Lower leg skin (tissue), 4 donors: ENCODE data around the gene BDP1. TPM values are rescaled to one million over a fixed set of nuclear protein-coding genes. Genes with fewer than 3 reads are reported as not detected.
"Not testable (repeated sequence)": the region's sequence is repeated elsewhere in the genome, so short reads cannot be mapped to it uniquely, and the experiment has no call there.

ENCODE experiments used
- DNase-seq, 2 donors: peaks; one replicate each; pipeline ENCODE4 v3.0.0-alpha.2; 2019; ENCODE audit warnings: low spot score in 2 of 2
- H3K4me3 ChIP-seq: fragments of 200-600 bp; sonication (generic); 2 replicates; pipeline ENCODE4 v1.5.1; 2017; ENCODE audit warnings: mild to moderate bottlenecking, low read depth; ENCODE audit not compliant: poor library complexity, severe bottlenecking
- POLR2A ChIP-seq, 2 donors: fragments of 450-650 bp; IDR thresholded peaks; one replicate each; pipeline ENCODE4 v1.6.1; 2016 to 2017; ENCODE audit warnings: antibody characterized with exemption in 2 of 2, mild to moderate bottlenecking in 1 of 2, moderate library complexity in 1 of 2
- WGBS, 2 donors: methylation state at CpG; one replicate each; pipeline ENCODE4 v1.1.5; 2018; 5-methylcytosine and 5-hydroxymethylcytosine counted together
- intact Hi-C: fragments of 100-400 bp; cut with DNase I; formaldehyde crosslinking; loops from one replicate; pipeline ENCODE4 v1.15.0; 2023; ENCODE audit warnings: low total_unique reads
- total RNA-seq, 4 donors: library from RNA; depleted of rRNA; stranded (reverse); fragments of >200 nt; gene quantifications; one replicate each; pipeline ENCODE4 v1.1.0, GENCODE V29; 2016
- TF ChIP-seq, protein P1 (sequence below), 3 donors: fragments of 450-650 bp; IDR thresholded peaks; one replicate each; pipeline ENCODE4 v1.5.1; 2016; ENCODE audit warnings: antibody characterized with exemption in 3 of 3, mild to moderate bottlenecking in 3 of 3, moderate library complexity in 2 of 3

The BDP1 gene
- total RNA-seq, 4 donors from 2014 or later: 21.7 to 31.2 (median 25.0) TPM

DNA sequence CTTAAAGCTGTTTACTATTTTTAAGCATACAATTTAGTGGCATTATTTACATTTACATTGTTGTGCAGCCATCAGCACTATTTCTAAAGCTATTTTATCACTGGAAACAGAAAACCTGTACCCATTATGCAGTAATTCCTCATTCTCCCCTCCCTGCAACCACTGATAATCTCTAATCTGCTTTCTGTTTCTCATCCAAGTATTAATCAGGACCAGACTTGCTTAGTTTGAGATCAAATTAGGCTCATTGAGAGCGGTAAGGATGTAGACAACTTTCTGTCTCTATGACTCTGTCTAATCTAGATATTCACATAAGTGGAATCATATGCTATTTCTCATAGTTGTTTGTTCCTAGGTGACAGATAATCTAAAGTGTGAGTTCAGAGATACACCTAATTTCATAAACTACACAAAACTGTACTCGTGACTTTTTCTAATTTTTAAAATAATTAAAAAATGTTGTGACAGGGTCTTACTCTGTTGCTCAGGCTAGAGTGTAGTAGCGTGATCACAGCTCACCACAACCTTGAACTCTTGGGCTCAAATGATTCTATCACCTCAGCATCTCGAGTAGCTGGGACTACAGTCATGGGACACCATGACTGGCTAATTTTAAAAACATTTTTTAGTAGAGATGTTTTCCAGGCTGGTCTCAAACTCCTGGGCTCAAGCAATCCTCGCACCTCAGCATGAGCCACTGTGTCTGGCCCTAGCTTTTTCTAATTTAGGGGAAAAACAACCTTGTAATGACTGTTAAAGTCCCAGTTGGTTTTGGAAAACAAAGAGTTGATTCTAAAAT, 37.6 kb downstream of the BDP1 start:
- no peak for DNase-seq
- intact Hi-C loops: no loop called here
- TF ChIP-seq, protein P1, sequence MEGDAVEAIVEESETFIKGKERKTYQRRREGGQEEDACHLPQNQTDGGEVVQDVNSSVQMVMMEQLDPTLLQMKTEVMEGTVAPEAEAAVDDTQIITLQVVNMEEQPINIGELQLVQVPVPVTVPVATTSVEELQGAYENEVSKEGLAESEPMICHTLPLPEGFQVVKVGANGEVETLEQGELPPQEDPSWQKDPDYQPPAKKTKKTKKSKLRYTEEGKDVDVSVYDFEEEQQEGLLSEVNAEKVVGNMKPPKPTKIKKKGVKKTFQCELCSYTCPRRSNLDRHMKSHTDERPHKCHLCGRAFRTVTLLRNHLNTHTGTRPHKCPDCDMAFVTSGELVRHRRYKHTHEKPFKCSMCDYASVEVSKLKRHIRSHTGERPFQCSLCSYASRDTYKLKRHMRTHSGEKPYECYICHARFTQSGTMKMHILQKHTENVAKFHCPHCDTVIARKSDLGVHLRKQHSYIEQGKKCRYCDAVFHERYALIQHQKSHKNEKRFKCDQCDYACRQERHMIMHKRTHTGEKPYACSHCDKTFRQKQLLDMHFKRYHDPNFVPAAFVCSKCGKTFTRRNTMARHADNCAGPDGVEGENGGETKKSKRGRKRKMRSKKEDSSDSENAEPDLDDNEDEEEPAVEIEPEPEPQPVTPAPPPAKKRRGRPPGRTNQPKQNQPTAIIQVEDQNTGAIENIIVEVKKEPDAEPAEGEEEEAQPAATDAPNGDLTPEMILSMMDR (IDR thresholded peaks at IDR 0.05): no peak
- no peak for TF ChIP-seq POLR2A (IDR thresholded peaks at IDR 0.05)
- 88 to 93% methylated on average over 5 of the region's 5 CpGs for WGBS, 2 donors
- no peak overlapping the region for H3K4me3 ChIP-seq

DNA sequence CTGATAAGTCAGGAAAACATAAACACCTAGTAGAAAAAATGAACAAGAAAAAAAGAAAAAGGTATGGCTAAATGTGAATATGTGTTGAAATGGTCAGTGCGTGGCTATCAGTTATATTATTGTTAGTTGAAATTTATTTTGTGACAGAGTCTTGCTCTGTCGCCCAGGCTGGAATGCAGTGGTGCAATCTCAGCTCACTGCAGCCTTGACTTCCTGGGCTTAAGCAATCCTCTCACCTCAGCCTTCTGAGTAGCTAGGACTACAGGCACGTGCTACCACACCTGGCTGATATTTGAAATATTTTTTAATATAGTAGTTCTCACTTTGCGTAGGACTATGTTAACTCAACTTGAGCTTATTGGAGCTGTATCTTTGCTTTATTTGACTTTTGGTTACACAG, 38.8 kb downstream of the BDP1 start:
- intact Hi-C loops, DNase-seq, H3K4me3 ChIP-seq: not testable (repeated sequence)
- WGBS, 2 donors: 92 to 95% methylated on average over 4 of the region's 4 CpGs

DNA sequence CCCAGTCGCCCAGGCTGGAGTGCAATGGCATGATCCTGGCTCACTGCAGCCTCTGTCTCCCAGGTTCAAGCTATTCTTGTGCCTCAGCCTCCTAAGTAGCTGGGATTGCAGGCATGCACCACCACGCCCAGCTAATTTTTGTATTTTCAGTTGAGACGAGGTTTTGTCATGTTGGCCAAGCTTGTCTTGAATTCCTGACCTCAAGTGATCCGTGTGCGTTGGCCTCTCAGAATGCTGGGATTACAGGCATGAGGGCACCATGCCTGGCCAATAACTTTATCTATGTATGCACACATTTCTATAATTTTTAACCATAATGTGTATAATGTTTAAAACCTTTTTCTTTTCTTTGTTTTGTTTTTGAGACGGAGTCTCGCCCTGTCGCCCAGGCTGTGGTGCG, 43.3 kb downstream of the BDP1 start:
- 90 to 96% methylated on average over 9 of the region's 9 CpGs for WGBS, 2 donors
- intact Hi-C loops, DNase-seq, H3K4me3 ChIP-seq: not testable (repeated sequence)

DNA sequence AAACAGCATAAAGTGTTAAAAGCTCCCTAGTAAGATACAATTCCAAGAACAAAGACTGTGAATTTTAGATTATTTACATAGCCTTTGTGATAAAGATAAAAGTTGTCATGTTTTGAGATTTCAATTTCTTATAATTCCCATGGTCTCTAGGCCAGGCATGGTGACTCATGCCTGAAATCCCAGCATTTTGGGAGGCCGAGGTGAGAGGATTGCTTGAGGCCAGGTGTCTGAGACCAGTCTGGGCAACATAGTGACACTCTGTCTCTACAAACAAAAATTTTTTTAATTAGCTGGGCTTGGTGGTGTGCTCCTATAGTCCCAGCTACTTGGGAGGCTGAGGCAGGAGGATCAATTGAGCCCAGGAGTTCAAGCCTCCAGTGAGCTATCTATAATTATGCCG, 48.1 kb downstream of the BDP1 start:
- 95% methylated on average over 2 of the region's 2 CpGs for WGBS, 2 donors
- intact Hi-C loops: no loop called here
- no peak overlapping the region for H3K4me3 ChIP-seq
- TF ChIP-seq POLR2A (IDR thresholded peaks at IDR 0.05): no peak
- TF ChIP-seq, protein P1 (IDR thresholded peaks at IDR 0.05): no peak
- no peak for DNase-seq

DNA sequence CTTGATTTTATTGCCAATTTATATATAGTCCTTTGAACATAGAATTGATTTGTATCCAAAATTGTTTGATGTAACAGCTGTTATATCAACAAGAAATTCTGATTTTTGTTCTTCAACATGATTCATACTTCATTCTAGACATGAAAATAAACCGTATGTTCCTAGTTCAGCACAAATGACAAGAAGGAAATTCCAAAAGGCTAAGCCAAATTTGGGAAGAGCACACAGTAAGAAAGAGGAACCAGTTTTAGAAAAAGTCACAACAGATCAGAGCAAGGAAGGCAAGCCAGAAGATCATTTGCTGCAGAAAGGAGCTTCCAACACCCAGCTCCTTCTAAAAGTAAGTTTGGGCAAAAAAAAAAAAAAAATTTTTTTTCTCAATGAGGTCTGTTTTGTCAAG, 66.7 kb downstream of the BDP1 start:
- intact Hi-C loops: no loop called here
- no peak overlapping the region for H3K4me3 ChIP-seq
- 70 to 78% methylated on average over 1 of the region's 1 CpG for WGBS, 2 donors
- DNase-seq: no peak
- TF ChIP-seq, protein P1 (IDR thresholded peaks at IDR 0.05): no peak
- TF ChIP-seq POLR2A (IDR thresholded peaks at IDR 0.05): no peak

DNA sequence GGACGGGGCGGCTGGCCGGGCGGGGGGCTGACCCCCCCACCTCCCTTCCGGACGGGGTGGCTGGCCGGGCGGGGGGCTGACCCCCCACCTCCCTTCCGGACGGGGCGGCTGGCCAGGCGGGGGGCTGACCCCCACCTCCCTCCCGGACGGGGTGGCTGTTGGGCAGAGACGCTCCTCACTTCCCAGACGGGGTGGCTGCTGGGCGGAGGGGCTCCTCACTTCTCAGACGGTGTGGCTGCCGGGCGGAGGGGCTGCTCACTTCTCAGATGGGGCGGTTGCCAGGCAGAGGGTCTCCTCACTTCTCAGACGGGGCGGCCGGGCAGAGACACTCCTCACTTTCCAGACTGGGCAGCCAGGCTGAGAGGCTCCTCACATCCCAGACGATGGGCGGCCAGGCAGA, 70.2 kb downstream of the BDP1 start:
- intact Hi-C loops, DNase-seq, H3K4me3 ChIP-seq: not testable (repeated sequence)
- 97% methylated on average over 14 of the region's 26 CpGs; no CpG with 5 or more reads in 1 of the 2 donors for WGBS, 2 donors

DNA sequence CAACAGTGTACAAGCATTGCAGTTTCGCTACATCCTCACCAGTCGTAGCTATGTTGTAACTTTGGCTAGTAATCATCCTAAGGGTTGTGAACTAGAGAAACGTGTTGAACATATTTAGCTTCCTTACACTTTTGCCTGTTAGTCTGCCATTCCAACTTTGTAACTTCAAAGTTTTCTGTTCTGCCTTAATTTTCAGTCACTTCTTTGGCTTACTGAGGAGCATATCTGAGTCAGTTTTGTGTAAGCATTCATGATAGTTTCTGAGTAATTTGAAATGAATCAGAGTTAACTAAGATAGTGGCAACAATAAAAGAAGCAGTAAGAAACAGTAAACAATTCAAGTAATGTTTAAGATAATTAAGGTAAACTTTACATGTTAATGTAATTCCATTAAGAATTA, 72.8 kb downstream of the BDP1 start:
- TF ChIP-seq, protein P1 (IDR thresholded peaks at IDR 0.05): no peak
- TF ChIP-seq POLR2A (IDR thresholded peaks at IDR 0.05): no peak
- intact Hi-C loops: no loop called here
- no peak overlapping the region for H3K4me3 ChIP-seq
- no peak for DNase-seq
- WGBS, 2 donors: 82 to 90% methylated on average over 3 of the region's 3 CpGs
